AG09319 (cell line): ENCODE measurements around the gene CNOT6L.

Experiments
- DNase-seq: peaks from one replicate; pipeline ENCODE4 v3.0.0-alpha.2; 2010; ENCODE audit warnings: low read depth; ENCODE audit errors: extremely low read depth
- CTCF ChIP-seq: IDR thresholded peaks from 2 replicates; pipeline ENCODE4 v1.5.1; 2011; ENCODE audit warnings: low read depth, mild to moderate bottlenecking, inconsistent platforms, low read length, moderate library complexity

The CNOT6L gene

GRCh38 chr4:77695774-77696173, 123.4 kb downstream of the CNOT6L start:
- no peak for TF ChIP-seq CTCF

GRCh38 chr4:77692847-77693432, 126.2 kb downstream of the CNOT6L start:
- TF ChIP-seq CTCF = no peak
- DNase-seq = no peak

More at GRCh38 chr4:77695774-77696173, 123.4 kb downstream of the CNOT6L start:
- peak; percentile 38 for DNase-seq

GRCh38 chr4:77681792-77682191, 137.4 kb downstream of the CNOT6L start:
- DNase-seq = no peak
- TF ChIP-seq CTCF = no peak

- DNase-seq = no peak
- no peak for TF ChIP-seq CTCF
These were observed 142.3 kb downstream of the CNOT6L start for GRCh38 chr4:77676842-77677241.

GRCh38 chr4:77671051-77671450, 148.1 kb downstream of the CNOT6L start:
- no peak for DNase-seq
- TF ChIP-seq CTCF = no peak

- TF ChIP-seq CTCF = no peak
- no peak for DNase-seq
These were observed 149.1 kb downstream of the CNOT6L start for GRCh38 chr4:77669946-77670590.

GRCh38 chr4:77665381-77666069, 153.6 kb downstream of the CNOT6L start:
- DNase-seq = no peak
- TF ChIP-seq CTCF = no peak
